Stimulated activated CD8-positive, alpha-beta memory T cell treated with anti-CD3 and anti-CD28 coated beads, Interleukin-12 subunit alpha, Interleukin-12 subunit beta, amount 100 ng/mL, for 24 hours (primary cell): ENCODE results near the gene KIF5C.
"Not testable (repeated sequence)": the region's sequence is repeated elsewhere in the genome, so short reads cannot be mapped to it uniquely, and the experiment has no call there.

Experiments
- DNase-seq: peaks from one replicate; pipeline ENCODE4 v3.0.0-alpha.2; 2020; ENCODE audit errors: extremely low read depth

KIF5C gene

GRCh38 chr2:148874868-148875341, at the start of gene KIF5C:
TSS of gene KIF5C (plus strand) at chr2:148875227. CDS start at chr2:148875618, 391 bp downstream.
- DNase-seq: peak; percentile 79

GRCh38 chr2:148826791-148827190, 48.2 kb upstream of the KIF5C start:
- no peak for DNase-seq

- no peak for DNase-seq
Observed at GRCh38 chr2:148828941-148829340, 46.1 kb upstream of the KIF5C start.

GRCh38 chr2:148829618-148830017, 45.4 kb upstream of the KIF5C start:
- no peak for DNase-seq

GRCh38 chr2:148832637-148833036, 42.4 kb upstream of the KIF5C start:
- no peak for DNase-seq

GRCh38 chr2:148842050-148842449, 33.0 kb upstream of the KIF5C start:
- no peak for DNase-seq

GRCh38 chr2:148848146-148848545, 26.9 kb upstream of the KIF5C start:
- no peak for DNase-seq

- no peak for DNase-seq
Observed at GRCh38 chr2:148853458-148853857, 21.6 kb upstream of the KIF5C start.

GRCh38 chr2:148860037-148860436, 15.0 kb upstream of the KIF5C start:
- no peak for DNase-seq

GRCh38 chr2:148861367-148861766, 13.7 kb upstream of the KIF5C start:
- no peak for DNase-seq

- DNase-seq: not testable (repeated sequence)
Observed at GRCh38 chr2:148862478-148862877, 12.5 kb upstream of the KIF5C start.

- DNase-seq: no peak
Observed at GRCh38 chr2:148865512-148865911, 9.5 kb upstream of the KIF5C start.

GRCh38 chr2:148866091-148866490, 8.9 kb upstream of the KIF5C start:
- DNase-seq: no peak

GRCh38 chr2:148867079-148867769, 7.8 kb upstream of the KIF5C start:
- no peak for DNase-seq

GRCh38 chr2:148875387-148876051, 492 bp downstream of the KIF5C start:
- no peak for DNase-seq

GRCh38 chr2:148876202-148876594, 1.2 kb downstream of the KIF5C start:
- no peak for DNase-seq

GRCh38 chr2:148876595-148877402, 1.8 kb downstream of the KIF5C start:
- no peak for DNase-seq

GRCh38 chr2:148877403-148877740, 2.3 kb downstream of the KIF5C start:
- DNase-seq: no peak

GRCh38 chr2:148880636-148881035, 5.6 kb downstream of the KIF5C start:
- DNase-seq: no peak

- DNase-seq: no peak
Observed at GRCh38 chr2:148882051-148882450, 7.0 kb downstream of the KIF5C start.

- no peak for DNase-seq
Observed at GRCh38 chr2:148885209-148885608, 10.2 kb downstream of the KIF5C start.

GRCh38 chr2:148885988-148886387, 11.0 kb downstream of the KIF5C start:
- no peak for DNase-seq
